ENCODE measurements around the gene SPDL1.

The SPDL1 gene

GRCh38 chr5:169548315-169548714, 35.3 kb upstream of the SPDL1 start:
- no peaks in the 10 kb centered on the region for H3K9me3 ChIP-seq (ENCODE audit: insufficient read depth, low read length)
- H3K79me2 ChIP-seq (ENCODE audit: insufficient read depth, low read length), result no peaks in the 10 kb centered on the region
- no peaks in the 10 kb centered on the region for H3K27me3 ChIP-seq (ENCODE audit: low read length)
- no peak overlapping the region for H3K4me2 ChIP-seq (ENCODE audit: low read depth, low read length, poor library complexity, severe bottlenecking)
- H4K20me1 ChIP-seq (ENCODE audit: low read depth, low read length), result no peaks in the 10 kb centered on the region
- H2AFZ ChIP-seq (ENCODE audit: low read depth, low read length, severe bottlenecking), result no peak overlapping the region
- H3K9me2 ChIP-seq (replicated peaks; ENCODE audit: insufficient read depth, low read length), result no peaks in the 10 kb centered on the region
- no peak overlapping the region for H3K9ac ChIP-seq (ENCODE audit: low read length)
- no peak overlapping the region for H3K27ac ChIP-seq (ENCODE audit: low read depth, low read length)
- no peaks in the 10 kb centered on the region for H3F3A ChIP-seq (ENCODE audit: insufficient read depth)
- TF ChIP-seq CTCF (IDR thresholded peaks at IDR 0.05; ENCODE audit: insufficient read depth, low read length, poor library complexity, severe bottlenecking), result no peak
- no peak for TF ChIP-seq EZH2phosphoT487 (conservative IDR thresholded peaks at IDR 0.05; ENCODE audit: low read length)
- no peaks in the 10 kb centered on the region for H3K36me3 ChIP-seq (ENCODE audit: low read length)
- no peak overlapping the region for H3K4me3 ChIP-seq (ENCODE audit: insufficient read depth, low read length, poor library complexity, severe bottlenecking)

GRCh38 chr5:169549453-169550100, 34.0 kb upstream of the SPDL1 start:
- Histone ChIP-seq H3K27me3 (ENCODE audit: low read length) (no peaks in the 10 kb centered on the region), H3K4me2 (ENCODE audit: low read depth, low read length, poor library complexity, severe bottlenecking) (no peak overlapping the region), H3K9ac (ENCODE audit: low read length) (no peak overlapping the region), H3K79me2 (ENCODE audit: insufficient read depth, low read length) (no peaks in the 10 kb centered on the region), H3K9me2 (replicated peaks; ENCODE audit: insufficient read depth, low read length) (no peaks in the 10 kb centered on the region), H3K27ac (ENCODE audit: low read depth, low read length) (no peak overlapping the region), H4K20me1 (ENCODE audit: low read depth, low read length) (no peaks in the 10 kb centered on the region), H3F3A (ENCODE audit: insufficient read depth) (no peaks in the 10 kb centered on the region), H2AFZ (ENCODE audit: low read depth, low read length, severe bottlenecking) (no peak overlapping the region), H3K36me3 (ENCODE audit: low read length) (no peaks in the 10 kb centered on the region), H3K9me3 (ENCODE audit: insufficient read depth, low read length) (no peaks in the 10 kb centered on the region), H3K4me3 (ENCODE audit: insufficient read depth, low read length, poor library complexity, severe bottlenecking) (no peak overlapping the region)
- no peak for TF ChIP-seq CTCF (IDR thresholded peaks at IDR 0.05; ENCODE audit: insufficient read depth, low read length, poor library complexity, severe bottlenecking)
- no peak for TF ChIP-seq EZH2phosphoT487 (conservative IDR thresholded peaks at IDR 0.05; ENCODE audit: low read length)

GRCh38 chr5:169550227-169550626, 33.3 kb upstream of the SPDL1 start:
- no peaks in the 10 kb centered on the region for H3K9me2 ChIP-seq (replicated peaks; ENCODE audit: insufficient read depth, low read length)
- H3K27ac ChIP-seq (ENCODE audit: low read depth, low read length), result no peak overlapping the region
- H2AFZ ChIP-seq (ENCODE audit: low read depth, low read length, severe bottlenecking), result no peak overlapping the region
- no peaks in the 10 kb centered on the region for H3K79me2 ChIP-seq (ENCODE audit: insufficient read depth, low read length)
- H3K4me2 ChIP-seq (ENCODE audit: low read depth, low read length, poor library complexity, severe bottlenecking), result no peak overlapping the region
- no peaks in the 10 kb centered on the region for H3F3A ChIP-seq (ENCODE audit: insufficient read depth)
- no peaks in the 10 kb centered on the region for H3K27me3 ChIP-seq (ENCODE audit: low read length)
- TF ChIP-seq CTCF (IDR thresholded peaks at IDR 0.05; ENCODE audit: insufficient read depth, low read length, poor library complexity, severe bottlenecking), result no peak
- TF ChIP-seq EZH2phosphoT487 (conservative IDR thresholded peaks at IDR 0.05; ENCODE audit: low read length), result no peak
- no peak overlapping the region for H3K4me3 ChIP-seq (ENCODE audit: insufficient read depth, low read length, poor library complexity, severe bottlenecking)
- H3K9me3 ChIP-seq (ENCODE audit: insufficient read depth, low read length), result no peaks in the 10 kb centered on the region
- no peaks in the 10 kb centered on the region for H3K36me3 ChIP-seq (ENCODE audit: low read length)
- H3K9ac ChIP-seq (ENCODE audit: low read length), result no peak overlapping the region
- no peaks in the 10 kb centered on the region for H4K20me1 ChIP-seq (ENCODE audit: low read depth, low read length)

Data from SU-DHL-6 (cell line).